ENCODE results near the gene RAB43.

- TF ChIP-seq CTCF (IDR thresholded peaks at IDR 0.05) = no peak
- TF ChIP-seq RAD21 (IDR thresholded peaks at IDR 0.05; ENCODE audit: low read length) = no peak
- TF ChIP-seq YY1 (IDR thresholded peaks at IDR 0.05; ENCODE audit: low read depth) = no peak
- no peak for TF ChIP-seq SIN3A (IDR thresholded peaks at IDR 0.05; ENCODE audit: borderline replicate concordance, low read depth, low read length)
- TF ChIP-seq MAX (IDR thresholded peaks at IDR 0.05; ENCODE audit: low read depth) = no peak
- TF ChIP-seq RXRA (IDR thresholded peaks at IDR 0.05; ENCODE audit: borderline replicate concordance, low read depth) = no peak
- no peak for TF ChIP-seq IRF3 (IDR thresholded peaks at IDR 0.05; ENCODE audit: low read depth, low read length)
- no peak for TF ChIP-seq TAF1 (IDR thresholded peaks at IDR 0.05; ENCODE audit: borderline replicate concordance, low read depth, low read length)
- TF ChIP-seq FOSL2 (IDR thresholded peaks at IDR 0.05; ENCODE audit: borderline replicate concordance, low read depth) = no peak
Observed at GRCh38 chr3:129046037-129046731, 75.4 kb downstream of the RAB43 start.
